ENCODE results near the gene ARHGAP18. TPM values are rescaled to one million over a fixed set of nuclear protein-coding genes. Genes with fewer than 3 reads are reported as not detected.

The ARHGAP18 gene
- total and polyA plus RNA-seq, 4 donors = 1.6 to 8.0 (median 3.0) TPM

GRCh38 chr6:129638055-129638684 lies 71.8 kb downstream of the ARHGAP18 start:
- Histone ChIP-seq H3K9me3 (ENCODE audit: control insufficient read depth in 4 of 4, low read length in 3 of 4) (no peaks in the 10 kb centered on the region), H3K36me3 (ENCODE audit: control insufficient read depth in 4 of 4, insufficient read depth in 3 of 4, low read depth in 1 of 4, low read length in 3 of 4) (peaks cover 0 to 2% (median 0%) of the 10 kb centered on the region in 4 donors), H3K27ac (ENCODE audit: low read depth in 1 of 2, low read length in 2 of 2) (no peak overlapping the region), H3K4me3 (ENCODE audit: low read depth in 1 of 3, low read length in 3 of 3) (no peak overlapping the region), H3K9ac (ENCODE audit: low read depth in 1 of 2, low read length in 2 of 2) (no peak overlapping the region), H3K27me3 (ENCODE audit: control insufficient read depth in 4 of 4, insufficient read depth in 4 of 4, low read length in 3 of 4) (no peaks in the 10 kb centered on the region), H3K4me1 (ENCODE audit: control insufficient read depth in 4 of 4, insufficient read depth in 4 of 4, low read length in 3 of 4) (no peaks in the 10 kb centered on the region)
- DNase-seq (ENCODE audit: low spot score) = no peak
- 63% methylated on average over 8 of the region's 8 CpGs for WGBS
- no peak for TF ChIP-seq RXRA (IDR thresholded peaks at IDR 0.05)
- no peak for TF ChIP-seq SP1 (IDR thresholded peaks at IDR 0.05)
- no peak for TF ChIP-seq HNF4G (IDR thresholded peaks at IDR 0.05)
- no peak for TF ChIP-seq TAF1 (conservative IDR thresholded peaks at IDR 0.05)
- no peak for TF ChIP-seq NR2F2 (IDR thresholded peaks at IDR 0.05)
- TF ChIP-seq FOXA1 (IDR thresholded peaks at IDR 0.05) = no peak
- TF ChIP-seq ZBTB33 (IDR thresholded peaks at IDR 0.05) = no peak
- no peak for TF ChIP-seq ATF3 (IDR thresholded peaks at IDR 0.05)
- TF ChIP-seq GABPA (IDR thresholded peaks at IDR 0.05 in 1 of 2, conservative IDR thresholded peaks at IDR 0.05 in 1 of 2) = no peak
- no peak for TF ChIP-seq FOXA2 (IDR thresholded peaks at IDR 0.05)
- no peak for TF ChIP-seq RAD21 (IDR thresholded peaks at IDR 0.05)
- TF ChIP-seq CTCF (IDR thresholded peaks at IDR 0.05; ENCODE audit: low read depth, low read length, missing input control) = no peak
- no peak for TF ChIP-seq HNF4A (conservative IDR thresholded peaks at IDR 0.05)
- TF ChIP-seq JUND (IDR thresholded peaks at IDR 0.05) = no peak

GRCh38 chr6:129637340-129638054 lies 72.5 kb downstream of the ARHGAP18 start:
- H3K9ac ChIP-seq (ENCODE audit: low read depth in 1 of 2, low read length in 2 of 2) = no peak overlapping the region
- no peak for DNase-seq (ENCODE audit: low spot score)
- no peak overlapping the region for H3K4me3 ChIP-seq (ENCODE audit: low read depth in 1 of 3, low read length in 3 of 3)
- no peaks in the 10 kb centered on the region for H3K9me3 ChIP-seq (ENCODE audit: control insufficient read depth in 4 of 4, low read length in 3 of 4)
- 90% methylated on average over 3 of the region's 3 CpGs for WGBS
- TF ChIP-seq MAX (IDR thresholded peaks at IDR 0.05) = no peak
- TF ChIP-seq REST (IDR thresholded peaks at IDR 0.05) = no peak
- no peak for TF ChIP-seq TAF1 (conservative IDR thresholded peaks at IDR 0.05)
- no peak for TF ChIP-seq ATF3 (IDR thresholded peaks at IDR 0.05)
- no peak for TF ChIP-seq RAD21 (IDR thresholded peaks at IDR 0.05)
- TF ChIP-seq HNF4A (conservative IDR thresholded peaks at IDR 0.05) = no peak
- no peak for TF ChIP-seq JUND (IDR thresholded peaks at IDR 0.05)
- no peak for TF ChIP-seq HNF4G (IDR thresholded peaks at IDR 0.05)
- no peak for TF ChIP-seq NR2F2 (IDR thresholded peaks at IDR 0.05)
- no peak for TF ChIP-seq FOXA2 (IDR thresholded peaks at IDR 0.05)
- no peak for TF ChIP-seq SP1 (IDR thresholded peaks at IDR 0.05)
- no peak for TF ChIP-seq RXRA (IDR thresholded peaks at IDR 0.05)
- no peak for TF ChIP-seq YY1 (IDR thresholded peaks at IDR 0.05)
- no peak for TF ChIP-seq GABPA (IDR thresholded peaks at IDR 0.05 in 1 of 2, conservative IDR thresholded peaks at IDR 0.05 in 1 of 2)
- no peak overlapping the region for H3K27ac ChIP-seq (ENCODE audit: low read depth in 1 of 2, low read length in 2 of 2)
- no peaks in the 10 kb centered on the region for H3K4me1 ChIP-seq (ENCODE audit: control insufficient read depth in 4 of 4, insufficient read depth in 4 of 4, low read length in 3 of 4)
- peaks cover 0 to 2% (median 0%) of the 10 kb centered on the region in 4 donors for H3K36me3 ChIP-seq (ENCODE audit: control insufficient read depth in 4 of 4, insufficient read depth in 3 of 4, low read depth in 1 of 4, low read length in 3 of 4)
- H3K27me3 ChIP-seq (ENCODE audit: control insufficient read depth in 4 of 4, insufficient read depth in 4 of 4, low read length in 3 of 4) = no peaks in the 10 kb centered on the region

All from liver (tissue), 9 donors.